Sigmoid colon (tissue), 4 donors: ENCODE data around the gene PLEKHH1.

Experiments used
- CTCF ChIP-seq, 4 experiments: fragments of 450-650 bp in 3 of 4; fragments of 200-600 bp in 1 of 4; IDR thresholded peaks; one replicate each; pipeline ENCODE4 v1.5.1; 2016 to 2019; ENCODE audit warnings: antibody characterized with exemption in 4 of 4, mild to moderate bottlenecking in 3 of 4, moderate library complexity in 2 of 4
- EP300 ChIP-seq, 4 donors: sonication (generic); formaldehyde crosslinking; IDR thresholded peaks; one replicate each; pipeline ENCODE4 v1.6.1; 2017; ENCODE audit warnings: antibody characterized with exemption in 4 of 4

DNA sequence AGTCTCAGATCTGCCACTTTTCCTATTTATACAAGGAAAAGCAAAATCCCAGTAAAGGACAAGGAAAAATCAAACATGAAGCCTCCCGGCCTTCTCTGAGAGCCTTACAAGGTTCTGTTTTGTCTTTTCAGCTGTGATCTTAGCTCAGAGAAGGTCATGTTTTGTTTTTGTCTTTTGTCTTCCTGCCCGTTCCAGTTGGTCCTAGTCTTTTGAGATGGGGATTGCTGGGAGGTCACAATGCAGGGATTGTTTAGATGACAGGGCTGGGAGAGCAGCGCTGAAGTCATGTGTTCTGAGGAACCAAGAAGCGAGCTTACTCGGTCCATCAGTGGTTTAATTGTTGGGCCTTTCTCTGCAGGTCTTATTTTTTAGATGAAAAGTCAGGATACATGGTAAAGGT is 6.0 kb downstream of the PLEKHH1 start:
- TF ChIP-seq EP300 (IDR thresholded peaks at IDR 0.05) (no peak), CTCF (IDR thresholded peaks at IDR 0.05) (no peak)
